GM21423 (cell line): ENCODE data around the gene NTN1.

ENCODE experiments used
- ATAC-seq: cut with Tn5 transposase; IDR thresholded peaks from one replicate; pipeline ENCODE4 v1.9.1; 2021; ENCODE audit warnings: mild to moderate bottlenecking, moderate library complexity; ENCODE audit not compliant: unreplicated experiment

NTN1 gene

DNA sequence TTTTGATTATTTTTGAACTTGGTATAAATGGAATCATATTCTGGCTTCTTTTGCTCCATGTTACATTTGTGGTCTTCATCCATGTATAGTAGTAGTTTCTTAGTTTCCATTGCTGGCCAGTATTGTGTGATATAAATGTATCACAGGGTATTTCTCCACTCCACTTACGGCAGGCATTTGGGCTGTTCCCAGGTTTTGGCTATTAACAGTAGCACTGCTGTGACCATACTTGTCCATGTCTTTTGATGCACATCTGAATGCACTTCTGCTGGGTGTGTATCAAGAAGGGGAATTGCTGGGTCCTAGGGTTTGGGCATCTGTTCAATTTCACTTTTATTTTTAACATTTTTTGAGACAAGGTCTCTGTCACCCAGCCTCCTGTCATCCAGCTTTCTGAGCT, 13.9 kb downstream of the NTN1 start:
- no peak for ATAC-seq

DNA sequence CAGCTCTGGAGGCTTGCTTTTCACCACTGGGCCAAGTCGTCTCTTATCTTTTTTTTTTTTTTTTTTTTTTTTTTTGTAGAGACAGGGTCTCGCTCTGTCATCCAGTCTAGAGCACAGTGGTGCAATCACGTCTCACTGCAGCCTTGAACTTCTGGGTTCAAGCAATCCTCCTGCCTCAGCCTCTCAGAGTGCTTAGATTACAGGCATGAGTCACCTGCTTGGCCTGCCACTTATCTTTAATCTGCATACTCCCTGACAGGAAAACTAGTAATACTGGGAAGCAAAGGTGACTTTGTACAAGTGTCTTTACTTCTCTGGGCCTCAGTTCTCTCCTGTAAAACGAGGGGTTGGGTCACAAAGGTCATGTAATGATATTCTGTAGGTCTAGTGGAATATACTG, 15.0 kb downstream of the NTN1 start:
- no peak for ATAC-seq

DNA sequence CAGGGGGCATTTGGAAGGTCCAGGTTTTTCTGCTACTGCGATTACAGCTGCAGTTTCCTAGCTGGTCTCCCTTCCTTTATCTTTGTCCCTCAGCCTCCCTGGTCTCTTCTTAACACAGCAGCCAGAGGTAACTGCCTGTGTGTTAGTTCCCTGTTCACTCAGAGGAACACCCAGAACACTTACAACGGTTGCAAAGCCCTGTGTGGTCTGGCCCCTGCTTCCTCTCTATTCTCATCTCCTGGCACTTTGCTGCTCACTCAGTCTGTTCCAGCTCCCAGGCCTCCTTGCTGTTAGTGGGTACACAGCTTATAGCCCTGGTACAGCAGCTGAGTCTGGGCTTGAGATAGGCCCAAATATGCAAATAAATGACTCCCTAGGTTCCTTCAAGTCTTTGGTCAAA, 16.4 kb downstream of the NTN1 start:
- ATAC-seq: no peak

DNA sequence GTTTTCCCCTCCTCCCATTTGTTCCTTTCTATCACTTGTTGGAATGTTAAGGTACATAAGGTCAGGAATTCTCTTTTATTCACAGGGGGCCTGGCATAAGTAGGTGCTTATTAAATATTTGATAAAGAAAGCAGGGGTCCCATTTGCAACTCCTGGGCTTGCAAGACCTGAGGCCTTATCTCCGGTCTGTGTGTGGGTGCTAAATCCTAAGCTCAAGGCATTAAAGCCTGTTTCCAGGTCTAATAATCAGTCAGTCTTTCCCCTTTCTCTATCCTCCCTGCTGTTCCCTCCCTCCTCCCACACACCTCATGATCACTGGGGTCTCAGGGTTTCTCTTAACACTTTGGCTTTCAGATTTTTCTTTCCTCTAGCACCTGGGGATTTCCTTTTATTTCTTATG, 17.1 kb downstream of the NTN1 start:
- no peak for ATAC-seq

DNA sequence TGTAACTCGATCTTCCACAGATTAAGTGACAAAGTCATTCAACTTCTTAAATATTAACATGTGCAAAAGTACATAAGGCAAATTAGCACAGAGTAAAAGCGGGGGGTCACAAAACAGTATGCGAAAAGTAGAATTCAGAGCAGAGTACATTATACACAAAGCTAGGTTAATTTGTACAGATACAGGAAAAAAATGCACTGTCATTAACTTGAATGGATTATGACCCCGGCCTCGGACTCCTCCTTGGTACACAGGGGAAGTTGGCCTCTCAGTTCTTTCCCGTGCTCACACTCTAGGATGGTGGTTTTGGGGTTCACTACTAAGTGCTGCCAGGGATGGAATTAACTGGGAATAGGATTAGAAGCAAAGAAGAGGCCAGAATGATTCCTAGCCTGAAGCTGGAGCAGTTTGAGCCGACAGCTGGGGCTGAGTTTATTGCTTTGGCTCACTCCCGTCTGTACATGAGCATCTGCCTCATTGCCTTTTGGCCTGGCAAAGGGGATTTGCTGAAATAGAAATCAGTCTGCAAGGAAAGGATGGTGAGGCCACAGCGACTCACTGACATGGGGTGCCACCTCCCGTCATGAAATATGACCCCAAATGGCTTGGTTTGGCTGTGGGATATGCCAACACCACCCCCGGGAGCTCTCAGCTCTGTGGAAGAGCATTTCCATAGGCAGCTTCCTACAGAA, 23.6 kb downstream of the NTN1 start:
- no peak for ATAC-seq

DNA sequence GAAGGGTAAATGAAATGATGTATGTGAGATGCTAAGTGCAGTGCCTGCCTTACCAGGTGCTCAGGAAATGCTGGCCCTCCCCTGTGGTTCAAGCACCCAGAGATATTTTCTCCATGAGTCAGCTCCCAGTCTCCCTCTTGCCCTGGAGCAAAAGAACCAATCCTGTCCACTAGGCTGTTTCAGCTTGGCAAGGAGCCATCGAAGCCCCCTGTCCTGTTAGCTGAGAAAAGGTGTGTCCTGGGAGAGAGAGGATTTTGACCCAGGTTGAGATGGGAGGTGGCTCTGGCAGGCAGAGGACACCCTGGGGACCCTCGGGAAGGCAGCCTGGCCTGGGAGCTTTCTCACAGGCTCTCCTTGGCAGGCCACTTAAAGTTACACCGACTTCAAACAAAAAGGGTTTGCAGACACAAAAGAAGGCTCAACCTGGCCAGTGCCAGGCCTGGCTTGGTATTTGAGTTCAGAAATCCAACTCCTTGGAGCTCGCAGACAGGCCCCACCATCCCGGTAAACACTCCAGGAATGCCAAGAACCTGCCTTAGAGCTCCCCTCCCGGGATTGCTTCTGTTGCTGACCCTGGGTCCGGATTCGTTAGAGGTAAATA, 29.6 kb downstream of the NTN1 start:
- ATAC-seq: no peak

DNA sequence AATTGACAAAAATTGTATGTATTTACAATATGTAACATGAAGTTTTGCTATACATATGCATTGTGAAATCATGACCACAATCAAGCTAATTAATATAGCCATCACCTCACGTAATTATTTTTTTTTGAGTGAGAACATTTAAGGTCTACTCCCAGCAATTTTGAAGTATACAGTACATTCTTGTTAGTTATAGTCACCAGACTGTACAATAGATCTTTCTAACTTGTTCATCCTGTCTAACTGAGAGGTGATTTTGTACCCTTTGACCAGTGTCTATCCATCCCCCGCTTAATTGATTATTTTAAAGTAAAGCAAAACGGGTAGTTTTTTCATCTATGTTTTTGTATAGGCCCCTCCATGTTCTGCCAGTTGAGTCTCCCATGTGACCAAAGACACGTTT, 30.3 kb downstream of the NTN1 start:
- ATAC-seq: no peak

DNA sequence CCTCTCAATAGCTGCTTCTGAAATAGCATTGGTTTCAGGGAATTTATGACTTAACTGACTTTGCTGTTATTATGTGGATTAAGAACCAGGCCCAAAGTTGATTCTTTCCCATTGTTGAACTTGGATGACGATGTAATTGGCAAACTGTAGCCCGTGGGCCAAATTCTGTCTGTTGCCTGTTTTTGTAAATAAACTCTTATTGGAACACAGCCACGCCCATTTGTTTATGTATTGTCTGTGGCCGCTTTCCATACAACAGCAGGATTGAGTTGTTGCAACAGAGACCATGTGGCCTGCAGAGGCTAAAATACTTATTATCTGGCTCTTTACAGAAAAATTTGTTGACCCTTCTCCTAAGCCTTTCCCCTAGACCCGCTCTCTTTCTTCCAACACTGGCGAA, 31.6 kb downstream of the NTN1 start:
- ATAC-seq: no peak

DNA sequence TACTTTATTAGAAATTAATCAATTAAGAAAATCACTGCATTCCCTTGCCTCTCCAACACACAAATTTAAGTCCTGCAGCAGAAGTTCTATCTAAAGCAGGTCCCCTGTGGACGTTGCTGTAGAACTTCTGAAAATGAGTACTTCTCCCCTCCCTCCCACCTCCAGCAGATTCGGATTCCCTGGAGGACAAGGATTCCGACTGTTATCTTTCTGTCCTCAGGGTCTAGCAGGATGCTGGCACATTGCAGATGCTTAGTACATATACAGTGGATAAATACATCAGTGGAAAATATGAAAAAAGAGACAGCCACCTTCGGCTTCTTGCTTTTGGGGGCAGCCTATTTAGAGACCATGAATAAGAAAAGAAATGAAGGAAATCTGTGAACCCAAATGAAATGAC, 32.1 kb downstream of the NTN1 start:
- no peak for ATAC-seq

DNA sequence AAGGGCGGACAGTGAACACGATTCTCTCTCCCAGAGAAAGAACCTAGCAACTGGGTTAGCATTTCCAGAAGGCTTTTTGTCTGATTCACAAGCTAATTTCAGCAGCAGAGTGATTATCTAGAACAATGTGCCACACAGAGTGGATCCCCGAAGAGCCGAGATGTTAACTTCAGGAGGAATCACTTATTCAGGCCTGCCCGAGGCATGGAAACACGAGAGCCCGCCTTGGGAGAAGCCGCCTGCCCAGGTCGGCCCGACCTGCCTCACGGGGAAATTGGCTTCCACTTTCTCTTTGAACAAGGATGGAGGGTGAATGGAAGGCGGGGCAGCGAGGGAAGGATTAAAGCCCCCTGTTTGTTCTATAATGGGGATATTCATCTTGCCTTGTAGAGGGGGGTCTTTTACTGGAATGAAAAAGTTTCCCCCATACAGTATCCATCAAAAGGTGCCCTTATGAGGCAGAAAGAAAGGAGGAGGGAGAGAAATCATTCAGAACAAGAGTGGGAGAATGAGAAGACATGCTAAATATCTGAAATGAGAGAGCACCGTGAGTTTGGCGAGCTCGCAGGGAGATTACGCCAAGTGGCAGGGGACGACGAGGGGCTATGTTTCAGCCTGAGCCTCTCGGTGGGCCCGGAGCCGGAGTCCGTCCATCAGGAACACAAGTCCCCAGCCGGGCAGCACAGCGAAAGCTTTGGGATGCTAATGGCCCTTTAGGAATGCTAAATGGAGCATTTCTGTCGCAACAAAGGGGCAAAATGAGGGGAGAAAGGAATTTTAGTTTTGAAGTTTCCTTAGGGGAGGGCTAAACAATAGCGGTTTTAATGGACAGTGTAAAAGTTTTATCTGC, 33.0 kb downstream of the NTN1 start:
- ATAC-seq: no peak

DNA sequence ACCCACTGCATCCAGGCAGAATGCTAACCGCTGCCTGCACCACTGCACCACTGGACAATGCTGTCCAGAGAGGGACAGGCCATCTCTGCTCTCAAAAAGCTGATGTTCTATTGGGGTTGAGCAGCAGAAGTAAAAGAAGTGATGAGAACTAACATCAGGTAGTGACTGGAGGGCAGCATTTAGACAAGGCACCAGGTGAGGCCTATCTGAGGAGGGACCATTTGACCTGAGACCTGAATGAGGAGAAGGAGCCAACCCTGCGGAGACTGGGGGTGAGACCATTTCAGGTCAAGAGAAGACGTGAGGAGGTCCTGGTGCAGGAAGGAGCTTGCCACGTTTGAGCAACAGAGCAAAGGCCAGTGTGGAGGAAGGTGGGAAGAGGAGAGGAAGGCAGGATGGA, 34.0 kb downstream of the NTN1 start:
- ATAC-seq: no peak

DNA sequence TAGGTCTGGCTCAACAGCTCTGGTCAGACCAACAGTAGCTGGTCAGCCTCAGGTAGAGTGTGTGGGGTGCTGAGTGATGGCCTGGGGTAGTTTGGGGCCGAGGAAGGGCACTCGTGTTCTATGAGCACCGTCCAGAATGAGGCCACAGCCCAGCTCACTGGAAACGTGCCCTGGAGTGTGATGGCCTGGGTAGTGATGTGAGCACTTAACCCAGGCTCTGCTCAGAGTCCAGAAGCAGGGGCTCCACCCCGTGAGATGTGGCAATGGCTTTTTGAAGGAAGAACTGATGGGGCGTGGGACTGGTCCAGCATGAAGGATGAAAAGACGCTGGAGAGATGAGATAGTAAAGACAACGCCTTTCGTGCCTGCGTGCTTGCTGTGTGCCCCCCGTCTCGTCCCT, 35.3 kb downstream of the NTN1 start:
- no peak for ATAC-seq

DNA sequence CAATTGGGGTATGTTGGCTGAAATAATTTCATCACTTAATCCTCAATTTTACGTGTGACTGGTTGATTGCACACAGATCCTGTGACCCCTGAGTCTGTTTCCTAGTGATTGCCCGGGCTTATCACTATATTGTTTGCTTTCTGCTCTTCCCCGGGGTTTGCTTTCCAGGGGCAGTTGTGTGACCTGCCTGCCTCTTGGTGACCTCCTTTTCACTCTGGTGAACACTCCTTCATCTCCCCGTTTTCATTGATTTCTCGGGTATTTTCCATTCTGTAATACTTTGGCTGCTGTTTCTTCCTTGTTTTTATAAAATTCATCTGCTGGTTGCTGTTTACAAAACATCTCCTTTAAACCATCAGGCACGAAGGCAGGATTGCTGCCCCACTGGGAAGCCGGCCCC, 36.0 kb downstream of the NTN1 start:
- no peak for ATAC-seq

DNA sequence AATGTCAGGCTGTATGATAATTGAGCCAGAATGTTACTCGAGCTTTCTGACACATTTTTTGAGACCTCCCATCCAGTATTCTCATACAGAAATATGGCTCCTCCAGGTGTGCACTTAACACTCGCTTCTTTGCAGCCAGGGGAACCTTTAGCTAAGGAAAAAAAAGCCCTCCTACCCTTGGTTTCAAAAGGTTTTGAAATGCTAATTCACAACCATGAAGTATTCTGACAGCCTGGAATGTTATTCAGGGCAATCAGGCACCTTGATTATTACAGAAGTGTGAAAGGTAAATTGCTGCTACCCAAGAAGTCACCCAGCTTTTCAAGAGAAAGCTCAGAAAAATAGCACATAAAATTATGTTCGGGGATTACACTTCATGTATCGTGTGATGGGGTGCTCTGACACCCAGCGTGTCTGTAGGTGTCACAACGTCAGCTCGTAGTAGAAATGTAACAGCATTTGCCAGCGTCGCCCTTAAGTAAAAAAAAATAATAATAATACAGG, 41.1 kb downstream of the NTN1 start:
- ATAC-seq: no peak

DNA sequence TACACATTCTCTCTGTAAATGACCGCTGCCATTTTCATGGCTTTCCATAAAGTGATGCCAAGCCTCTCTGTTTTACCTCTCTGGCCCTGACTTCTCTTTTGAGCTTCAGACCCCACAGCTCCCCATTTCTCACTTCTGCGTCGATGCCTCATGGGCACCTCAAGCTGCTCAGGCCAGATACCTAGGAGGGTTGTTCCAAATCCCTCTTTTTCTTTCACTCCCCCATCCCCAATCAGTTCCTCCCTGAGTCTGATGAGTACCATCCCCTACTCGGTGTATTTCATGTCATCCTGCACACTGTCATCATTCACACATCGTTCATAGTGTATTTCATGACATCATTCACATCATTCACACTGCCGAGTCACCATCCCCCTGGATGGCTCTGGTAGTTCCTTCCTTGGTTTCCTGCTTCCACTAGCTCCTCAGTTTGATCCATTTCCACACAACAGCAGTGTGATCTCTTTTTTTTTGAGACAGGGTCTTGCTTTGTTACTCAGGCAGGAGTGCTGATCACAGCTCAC, 43.1 kb downstream of the NTN1 start:
- ATAC-seq: no peak

DNA sequence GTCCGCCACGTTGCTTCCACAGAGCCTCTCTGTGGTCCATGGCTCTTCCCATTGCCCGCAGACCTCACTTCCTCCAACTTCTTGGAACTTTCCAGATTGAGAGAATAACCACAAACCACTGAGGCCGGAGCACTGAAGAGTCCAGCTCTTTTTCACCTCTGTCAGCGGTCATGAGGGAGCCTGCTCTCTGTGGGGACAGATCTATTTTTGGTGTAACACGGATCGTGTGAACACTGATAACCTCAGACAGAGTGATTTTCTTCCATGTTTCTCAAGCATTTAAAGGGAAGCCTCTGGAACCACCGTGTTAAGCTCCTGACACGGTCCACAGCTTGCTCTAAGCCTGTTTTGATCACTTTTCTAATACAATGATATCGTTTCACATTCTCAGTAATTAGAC, 49.7 kb downstream of the NTN1 start:
- ATAC-seq: no peak

DNA sequence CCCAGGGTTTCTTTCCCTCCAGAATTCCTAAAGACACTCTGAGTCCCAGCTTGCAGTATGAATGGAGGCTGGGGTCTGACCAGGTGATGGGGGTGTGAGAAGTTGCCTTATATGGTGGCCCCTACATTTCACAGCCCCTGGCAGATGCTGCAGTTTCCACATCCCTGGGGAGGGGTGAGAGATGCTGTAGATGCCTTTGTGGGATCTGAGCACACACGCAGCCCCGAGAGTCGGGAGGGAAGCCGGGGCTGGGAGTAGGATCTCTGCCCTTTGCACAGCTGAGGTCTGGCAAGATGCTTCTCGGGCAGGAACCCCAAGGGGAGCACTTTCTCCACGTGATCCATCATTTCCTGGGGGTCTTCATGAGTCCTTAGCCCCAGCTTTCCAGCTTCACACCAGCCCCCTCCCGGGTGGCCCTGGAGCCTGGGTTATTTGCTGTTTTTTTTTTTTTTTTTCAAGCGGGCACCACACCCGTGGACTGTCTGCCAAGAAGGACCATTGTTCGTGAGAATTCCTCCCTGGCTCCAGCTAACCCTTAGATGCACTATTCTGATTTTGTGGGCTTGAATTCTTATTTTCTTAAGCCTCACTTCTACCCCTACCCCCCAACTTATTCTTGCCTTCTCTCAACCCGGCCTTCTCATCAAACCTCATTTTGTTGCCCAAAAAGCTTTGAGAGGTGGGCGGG, 50.6 kb downstream of the NTN1 start:
- ATAC-seq: no peak

DNA sequence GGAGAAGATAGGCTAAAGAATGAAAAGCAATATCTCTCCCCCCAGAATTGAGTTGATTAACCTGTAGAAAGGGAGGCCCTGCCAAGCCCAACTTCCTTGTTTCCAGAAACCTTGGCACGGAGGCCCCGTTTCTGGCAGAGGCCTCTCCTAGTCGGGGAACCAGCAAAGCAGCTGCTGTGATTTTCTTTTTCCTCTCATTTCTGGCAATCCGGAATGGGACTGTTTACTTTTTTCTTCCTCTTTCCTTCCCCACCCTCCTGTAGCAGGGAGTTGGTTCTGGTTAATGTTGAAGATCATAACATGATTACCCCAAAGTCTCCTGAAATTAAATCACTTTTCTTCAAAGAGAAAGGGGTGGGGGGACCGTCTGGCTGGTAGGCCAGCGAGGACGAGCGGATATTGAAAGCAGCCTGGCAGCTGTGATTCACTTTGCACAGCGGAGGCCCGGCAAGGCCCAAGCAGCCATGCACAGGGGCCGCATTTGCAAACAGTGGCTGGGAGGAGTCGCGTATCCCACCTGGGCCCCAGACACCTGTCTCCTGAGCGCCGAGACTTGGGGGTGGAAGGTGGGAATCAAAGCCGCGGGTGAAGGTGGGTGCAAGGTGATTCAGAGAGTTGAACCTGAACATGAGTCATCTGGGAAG, 51.5 kb downstream of the NTN1 start:
- ATAC-seq: no peak

DNA sequence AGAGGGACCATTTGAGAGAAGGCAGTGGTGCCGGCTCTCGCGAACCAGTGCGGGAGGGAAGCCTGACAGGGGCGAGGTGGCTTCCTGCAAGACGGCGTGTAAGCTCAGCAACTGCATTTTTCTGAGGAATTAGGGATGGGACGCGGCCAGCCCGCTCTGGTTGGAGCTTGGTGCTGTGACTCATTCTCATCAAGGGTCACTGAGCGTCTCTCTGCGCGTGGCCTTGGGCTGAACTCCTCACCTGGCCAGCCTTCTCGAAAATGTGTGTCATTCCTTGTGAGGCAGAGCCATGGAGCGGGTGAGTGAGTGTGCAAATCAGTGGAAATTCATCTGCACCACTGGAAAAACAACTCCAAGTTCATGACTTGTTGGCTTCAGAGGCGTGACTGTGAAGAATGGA, 52.8 kb downstream of the NTN1 start:
- ATAC-seq: no peak

DNA sequence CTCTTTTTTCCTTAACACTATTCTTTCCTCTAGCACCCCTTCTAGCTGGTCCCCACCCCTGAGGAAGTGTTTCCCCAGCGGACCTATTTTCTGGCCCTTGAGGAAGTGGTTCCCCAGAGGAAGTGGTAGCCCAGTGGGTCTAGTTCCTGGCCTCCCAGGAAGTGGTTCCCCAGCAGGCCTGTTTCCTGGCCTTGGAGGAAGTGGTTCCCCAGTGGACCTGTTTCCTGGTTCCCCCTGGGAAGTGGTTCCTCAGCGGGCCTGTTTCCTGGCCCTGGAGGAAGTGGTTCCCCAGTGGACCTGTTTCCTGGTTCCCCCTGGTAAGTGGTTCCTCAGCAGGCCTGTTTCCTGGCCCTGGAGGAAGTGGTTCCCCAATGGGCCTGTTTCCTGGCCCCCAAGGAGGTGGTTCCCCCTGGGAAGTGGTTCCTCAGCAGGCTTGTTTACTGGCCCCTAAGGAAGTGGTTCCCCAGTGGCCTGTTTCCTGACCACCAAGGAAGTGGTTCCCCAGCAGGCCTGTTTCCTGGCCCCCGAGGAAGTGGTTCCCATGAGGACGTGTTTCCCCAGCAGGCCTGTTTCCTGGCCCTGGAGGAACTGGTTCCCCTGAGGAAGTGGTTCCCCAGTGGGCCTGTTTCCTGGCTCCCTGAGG, 58.3 kb downstream of the NTN1 start:
- no peak for ATAC-seq
